H9 (cell line): ENCODE results near the gene S1PR5. TPM values are rescaled to one million over a fixed set of nuclear protein-coding genes. Genes with fewer than 3 reads are reported as not detected.

Source experiments
- DNase-seq: peaks from one replicate; pipeline ENCODE4 v3.0.0-alpha.2; 2017
- H2AFZ ChIP-seq: one replicate; pipeline ENCODE4 v1.6.1; 2013; ENCODE audit warnings: mild to moderate bottlenecking, low read length, control low read depth, moderate library complexity
- H2AK5ac ChIP-seq: 2 replicates; pipeline ENCODE4 v1.6.1; 2013; ENCODE audit warnings: low read length, control low read depth, mixed read lengths; ENCODE audit not compliant: insufficient read length
- H2BK120ac ChIP-seq: one replicate; pipeline ENCODE4 v1.6.1; 2013; ENCODE audit warnings: low read depth, mild to moderate bottlenecking, low read length, control low read depth, inconsistent platforms; ENCODE audit not compliant: poor library complexity, severe bottlenecking
- H2BK12ac ChIP-seq: 2 replicates; pipeline ENCODE4 v1.6.1; 2013; ENCODE audit warnings: low read length, control low read depth, mixed read lengths, low read depth; ENCODE audit not compliant: insufficient read length
- H2BK15ac ChIP-seq: 2 replicates; pipeline ENCODE4 v1.6.1; 2013; ENCODE audit warnings: low read depth, low read length, control low read depth
- H2BK20ac ChIP-seq: one replicate; pipeline ENCODE4 v1.6.1; 2013; ENCODE audit warnings: low read depth, mild to moderate bottlenecking, low read length, control low read depth, inconsistent platforms; ENCODE audit not compliant: poor library complexity, severe bottlenecking
- H2BK5ac ChIP-seq: 2 replicates; pipeline ENCODE4 v1.6.1; 2013; ENCODE audit warnings: low read length, control low read depth, mixed read lengths; ENCODE audit not compliant: insufficient read length
- H3K14ac ChIP-seq: 2 replicates; pipeline ENCODE4 v1.6.1; 2013; ENCODE audit warnings: low read length, control low read depth; ENCODE audit not compliant: insufficient read depth
- H3K18ac ChIP-seq: 2 replicates; pipeline ENCODE4 v1.6.1; 2013; ENCODE audit warnings: low read depth, mild to moderate bottlenecking, mixed read lengths, low read length, control low read depth; ENCODE audit not compliant: insufficient read length
- H3K23ac ChIP-seq: 2 replicates; pipeline ENCODE4 v1.6.1; 2013; ENCODE audit warnings: low read length, control low read depth, mixed read lengths, low read depth; ENCODE audit not compliant: insufficient read length
- H3K23me2 ChIP-seq: 2 replicates; pipeline ENCODE4 v1.6.1; 2013; ENCODE audit warnings: low read depth, mild to moderate bottlenecking, mixed read lengths, low read length, control low read depth; ENCODE audit not compliant: insufficient read length, poor library complexity, severe bottlenecking
- H3K27ac ChIP-seq: 2 replicates; pipeline ENCODE4 v1.5.1; 2013; ENCODE audit warnings: low read length, control low read depth, mixed read lengths, low read depth; ENCODE audit not compliant: insufficient read length
- H3K27me3 ChIP-seq: 2 replicates; pipeline ENCODE4 v1.6.1; 2013; ENCODE audit warnings: low read length, control low read depth, inconsistent platforms; ENCODE audit not compliant: insufficient read depth
- H3K4ac ChIP-seq: 2 replicates; pipeline ENCODE4 v1.6.1; 2013; ENCODE audit warnings: low read depth, mild to moderate bottlenecking, control low read depth, inconsistent platforms, low read length, moderate library complexity
- H3K4me1 ChIP-seq: 2 replicates; pipeline ENCODE4 v1.6.1; 2013; ENCODE audit warnings: low read length, control low read depth, inconsistent platforms; ENCODE audit not compliant: insufficient read depth
- H3K4me2 ChIP-seq: 2 replicates; pipeline ENCODE4 v1.6.1; 2013; ENCODE audit warnings: low read length, control low read depth, mixed read lengths; ENCODE audit not compliant: insufficient read length, insufficient read depth
- H3K56ac ChIP-seq: 2 replicates; pipeline ENCODE4 v1.6.1; 2013; ENCODE audit warnings: low read depth, mild to moderate bottlenecking, mixed read lengths, low read length, control low read depth; ENCODE audit not compliant: insufficient read length
- H3K79me1 ChIP-seq: 2 replicates; pipeline ENCODE4 v1.6.1; 2013; ENCODE audit warnings: low read depth, mild to moderate bottlenecking, moderate library complexity, low read length, control low read depth, inconsistent platforms; ENCODE audit not compliant: insufficient read depth, poor library complexity, severe bottlenecking
- H3K79me2 ChIP-seq: 2 replicates; pipeline ENCODE4 v1.6.1; 2013; ENCODE audit warnings: low read length, control low read depth, inconsistent platforms; ENCODE audit not compliant: insufficient read depth
- H3K9ac ChIP-seq: 2 replicates; pipeline ENCODE4 v1.6.1; 2013; ENCODE audit warnings: low read length, control low read depth, mixed read lengths; ENCODE audit not compliant: insufficient read length; ENCODE audit errors: extremely low read depth
- H3K9me3 ChIP-seq: one replicate; pipeline ENCODE4 v1.6.1; 2013; ENCODE audit warnings: low read depth, low read length, inconsistent platforms; ENCODE audit not compliant: control insufficient read depth
- H3T11ph ChIP-seq: one replicate; pipeline ENCODE4 v1.6.1; 2013; ENCODE audit warnings: mild to moderate bottlenecking, low read length, control low read depth, inconsistent platforms
- H4K20me1 ChIP-seq: one replicate; pipeline ENCODE4 v1.6.1; 2013; ENCODE audit not compliant: control insufficient read depth, insufficient read length, insufficient read depth
- H4K5ac ChIP-seq: 2 replicates; pipeline ENCODE4 v1.6.1; 2013; ENCODE audit warnings: low read depth, mild to moderate bottlenecking, mixed read lengths, low read length, control low read depth; ENCODE audit not compliant: insufficient read length
- H4K8ac ChIP-seq: replicated peaks from 2 replicates; pipeline ENCODE4 v1.6.1; 2013; ENCODE audit warnings: low read length, control low read depth, mixed read lengths, low read depth; ENCODE audit not compliant: insufficient read length
- H4K91ac ChIP-seq: 2 replicates; pipeline ENCODE4 v1.6.1; 2013; ENCODE audit warnings: low read depth, mild to moderate bottlenecking, moderate library complexity, mixed read lengths, low read length, control low read depth; ENCODE audit not compliant: insufficient read length
- H3K27ac Mint-ChIP-seq, 3 experiments: 2 replicates in 2 of 3; 3 replicates in 1 of 3; pipeline ENCODE4 v1.8.0; 2020 to 2021; ENCODE audit warnings: mixed read lengths in 3 of 3, mild to moderate bottlenecking in 1 of 3, moderate library complexity in 1 of 3
- H3K27me3 Mint-ChIP-seq: 2 replicates; pipeline ENCODE4 v1.8.0; 2021; ENCODE audit warnings: low read depth, mild to moderate bottlenecking, moderate library complexity, mixed read lengths
- H3K36me3 Mint-ChIP-seq, 3 experiments: 2 replicates in 2 of 3; 3 replicates in 1 of 3; pipeline ENCODE4 v1.8.0; 2020 to 2021; ENCODE audit warnings: low read depth in 3 of 3, mixed read lengths in 3 of 3; ENCODE audit not compliant: insufficient read depth in 1 of 3
- H3K4me1 Mint-ChIP-seq, 2 experiments: 2 replicates each; pipeline ENCODE4 v1.8.0; 2020; ENCODE audit warnings: mixed read lengths in 2 of 2
- H3K4me3 Mint-ChIP-seq, 2 experiments: 2 replicates in 1 of 2; 3 replicates in 1 of 2; pipeline ENCODE4 v1.8.0; 2020 to 2021; ENCODE audit warnings: mild to moderate bottlenecking in 2 of 2, mixed read lengths in 2 of 2, moderate library complexity in 1 of 2
- H3K9me3 Mint-ChIP-seq, 2 experiments: 2 replicates in 1 of 2; 3 replicates in 1 of 2; pipeline ENCODE4 v1.8.0; 2020; ENCODE audit warnings: mild to moderate bottlenecking in 2 of 2, mixed read lengths in 2 of 2, moderate library complexity in 1 of 2
- WGBS: extraction: QIAGEN DNeasy Blood & Tissue Kit; methylation state at CpG from one replicate; pipeline ENCODE4 v1.1.7; 2013; ENCODE audit warnings: missing lambda C conversion rate, low lambda C conversion rate, mixed read lengths; ENCODE audit not compliant: insufficient read length; ENCODE audit errors: extremely low coverage; 5-methylcytosine and 5-hydroxymethylcytosine counted together
- total RNA-seq: library from RNA; stranded (reverse); gene quantifications from 2 replicates; pipeline ENCODE4 v1.2.1, GENCODE V29; 2021
- TF ChIP-seq, protein P1 (sequence below): fragments of 200-600 bp; sonication (generic); conservative IDR thresholded peaks from 3 replicates; pipeline ENCODE4 v1.8.0; 2021; ENCODE audit warnings: antibody characterized with exemption, mild to moderate bottlenecking

Gene S1PR5
- total RNA-seq, 1 experiment from 2014 or later = 8.1 TPM

DNA sequence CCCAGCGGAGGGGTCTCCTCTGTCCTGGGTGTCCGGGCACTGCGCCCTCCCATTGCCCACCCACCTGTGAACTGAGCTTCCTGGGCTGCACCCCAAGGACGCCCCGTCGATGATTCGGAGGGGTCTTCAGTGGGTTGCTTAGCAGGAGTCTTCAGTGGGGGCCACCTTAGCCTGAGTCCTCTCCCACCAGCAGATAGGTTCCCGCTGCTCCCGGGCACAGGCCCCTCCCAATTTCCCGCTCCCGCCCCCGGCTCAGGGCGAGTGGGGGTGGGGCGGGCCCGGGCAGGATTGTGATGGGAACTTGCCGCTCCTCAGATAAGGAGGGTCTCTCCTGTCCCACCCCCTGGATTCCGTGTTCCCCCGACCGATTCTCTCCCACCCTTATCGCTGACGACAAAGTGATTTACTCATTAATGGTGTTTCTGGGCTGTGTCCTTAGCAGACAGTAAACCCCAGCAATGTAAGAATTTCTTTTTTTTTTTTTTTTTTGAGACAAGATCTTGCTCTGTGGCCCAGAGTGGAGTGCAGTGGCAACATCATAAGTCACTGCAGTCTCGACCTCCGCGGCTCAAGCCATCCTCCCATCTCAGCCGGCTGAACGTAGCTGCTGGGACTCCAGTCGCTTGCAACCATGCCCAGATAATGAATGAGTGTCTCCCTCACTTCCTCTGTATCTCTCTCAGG is 655 bp upstream of the S1PR5 start:
- peak overlapping the region; percentile 79 for H3K4me2 ChIP-seq
- peaks cover 20% of the 10 kb centered on the region for H3K27me3 Mint-ChIP-seq

More for the DNA sequence above, 655 bp upstream of the S1PR5 start:
- Histone ChIP-seq H3K9ac (no peak overlapping the region), H3K56ac (no peak overlapping the region), H3K4ac (no peak overlapping the region), H2BK5ac (no peak overlapping the region), H4K20me1 (no peaks in the 10 kb centered on the region), H3K27me3 (peaks cover 7% of the 10 kb centered on the region; the same call in 1 of the 2 replicates), H3K4me1 (no peaks in the 10 kb centered on the region; the same call in 1 of the 2 replicates), H3K79me2 (no peaks in the 10 kb centered on the region), H2AK5ac (no peak overlapping the region), H2BK20ac (no peak overlapping the region), H3K23ac (no peak overlapping the region), H4K91ac (no peak overlapping the region), H4K8ac (no peak overlapping the region), H3K27ac (no peak overlapping the region), H2BK120ac (no peak overlapping the region), H2BK12ac (no peak overlapping the region), H4K5ac (no peak overlapping the region), H3K79me1 (no peaks in the 10 kb centered on the region), H3T11ph (no peak overlapping the region), H2BK15ac (no peak overlapping the region), H3K14ac (no peak overlapping the region; the same call in 1 of the 2 replicates), H3K23me2 (peaks cover 19% of the 10 kb centered on the region), H2AFZ (peak overlapping the region; percentile 27), H3K18ac (no peak overlapping the region), H3K9me3 (no peaks in the 10 kb centered on the region)
- Mint-ChIP-seq H3K4me1 (peaks cover 19 to 29% of the 10 kb centered on the region in 2 experiments), H3K4me3 (peak overlapping the region; percentile 72 to 87), H3K36me3 (peaks cover 7 to 10% (median 7%) of the 10 kb centered on the region in 3 experiments; a peak in 6 of 7 replicates), H3K9me3 (no peaks in the 10 kb centered on the region; a peak in 1 of 5 replicates), H3K27ac (peak overlapping the region in 1 of 3 experiments; percentile 86; a peak in 2 of 7 replicates)
- peak; percentile 77 for DNase-seq
- WGBS = no CpG with 5 or more reads among the region's 27 CpGs
- TF ChIP-seq, protein P1, sequence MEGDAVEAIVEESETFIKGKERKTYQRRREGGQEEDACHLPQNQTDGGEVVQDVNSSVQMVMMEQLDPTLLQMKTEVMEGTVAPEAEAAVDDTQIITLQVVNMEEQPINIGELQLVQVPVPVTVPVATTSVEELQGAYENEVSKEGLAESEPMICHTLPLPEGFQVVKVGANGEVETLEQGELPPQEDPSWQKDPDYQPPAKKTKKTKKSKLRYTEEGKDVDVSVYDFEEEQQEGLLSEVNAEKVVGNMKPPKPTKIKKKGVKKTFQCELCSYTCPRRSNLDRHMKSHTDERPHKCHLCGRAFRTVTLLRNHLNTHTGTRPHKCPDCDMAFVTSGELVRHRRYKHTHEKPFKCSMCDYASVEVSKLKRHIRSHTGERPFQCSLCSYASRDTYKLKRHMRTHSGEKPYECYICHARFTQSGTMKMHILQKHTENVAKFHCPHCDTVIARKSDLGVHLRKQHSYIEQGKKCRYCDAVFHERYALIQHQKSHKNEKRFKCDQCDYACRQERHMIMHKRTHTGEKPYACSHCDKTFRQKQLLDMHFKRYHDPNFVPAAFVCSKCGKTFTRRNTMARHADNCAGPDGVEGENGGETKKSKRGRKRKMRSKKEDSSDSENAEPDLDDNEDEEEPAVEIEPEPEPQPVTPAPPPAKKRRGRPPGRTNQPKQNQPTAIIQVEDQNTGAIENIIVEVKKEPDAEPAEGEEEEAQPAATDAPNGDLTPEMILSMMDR = no peak
